ENCODE measurements around the gene HEG1. TPM values are rescaled to one million over a fixed set of nuclear protein-coding genes. Genes with fewer than 3 reads are reported as not detected.

The HEG1 gene
- total RNA-seq, 1 donor from 2014 or later: 69.6 TPM

DNA sequence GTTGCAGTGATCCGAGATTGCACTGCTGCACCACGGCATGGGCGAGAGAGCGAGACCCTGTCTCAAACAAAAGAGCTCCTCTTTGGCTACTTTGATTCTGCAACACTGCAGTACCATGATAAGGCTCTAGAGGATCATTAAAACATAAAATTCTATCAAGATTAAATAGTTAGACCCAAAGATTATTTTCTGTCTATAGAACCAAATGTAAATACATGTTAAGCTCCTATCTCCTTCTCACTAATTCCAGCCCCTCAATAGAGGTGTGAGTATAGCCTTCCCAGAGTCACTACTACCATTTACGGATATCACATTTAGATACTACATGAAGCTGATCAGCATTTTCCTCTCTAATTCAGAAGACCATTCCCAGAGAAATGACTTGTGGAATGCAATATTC, 116.9 kb downstream of the HEG1 start:
- Mint-ChIP-seq H3K27me3 (ENCODE audit: low read depth) (no peaks in the 10 kb centered on the region), H3K4me1 (ENCODE audit: low read depth) (no peaks in the 10 kb centered on the region), H3K9me3 (ENCODE audit: low read depth) (peaks cover 4% of the 10 kb centered on the region), H3K4me3 (ENCODE audit: unreplicated experiment) (no peak overlapping the region), H3K27ac (ENCODE audit: unreplicated experiment) (no peak overlapping the region), H3K36me3 (ENCODE audit: low read depth) (no peaks in the 10 kb centered on the region)
- TF ChIP-seq, protein P1, sequence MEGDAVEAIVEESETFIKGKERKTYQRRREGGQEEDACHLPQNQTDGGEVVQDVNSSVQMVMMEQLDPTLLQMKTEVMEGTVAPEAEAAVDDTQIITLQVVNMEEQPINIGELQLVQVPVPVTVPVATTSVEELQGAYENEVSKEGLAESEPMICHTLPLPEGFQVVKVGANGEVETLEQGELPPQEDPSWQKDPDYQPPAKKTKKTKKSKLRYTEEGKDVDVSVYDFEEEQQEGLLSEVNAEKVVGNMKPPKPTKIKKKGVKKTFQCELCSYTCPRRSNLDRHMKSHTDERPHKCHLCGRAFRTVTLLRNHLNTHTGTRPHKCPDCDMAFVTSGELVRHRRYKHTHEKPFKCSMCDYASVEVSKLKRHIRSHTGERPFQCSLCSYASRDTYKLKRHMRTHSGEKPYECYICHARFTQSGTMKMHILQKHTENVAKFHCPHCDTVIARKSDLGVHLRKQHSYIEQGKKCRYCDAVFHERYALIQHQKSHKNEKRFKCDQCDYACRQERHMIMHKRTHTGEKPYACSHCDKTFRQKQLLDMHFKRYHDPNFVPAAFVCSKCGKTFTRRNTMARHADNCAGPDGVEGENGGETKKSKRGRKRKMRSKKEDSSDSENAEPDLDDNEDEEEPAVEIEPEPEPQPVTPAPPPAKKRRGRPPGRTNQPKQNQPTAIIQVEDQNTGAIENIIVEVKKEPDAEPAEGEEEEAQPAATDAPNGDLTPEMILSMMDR (IDR thresholded peaks at IDR 0.05): peak; percentile 12
- no peak for DNase-seq (ENCODE audit: low spot score)

GRCh38 chr3:124937049-124937448, 118.7 kb downstream of the HEG1 start:
- Mint-ChIP-seq H3K27me3 (ENCODE audit: low read depth) (no peaks in the 10 kb centered on the region), H3K4me1 (ENCODE audit: low read depth) (no peaks in the 10 kb centered on the region), H3K27ac (ENCODE audit: unreplicated experiment) (no peak overlapping the region), H3K4me3 (ENCODE audit: unreplicated experiment) (no peak overlapping the region), H3K36me3 (ENCODE audit: low read depth) (no peaks in the 10 kb centered on the region), H3K9me3 (ENCODE audit: low read depth) (peaks cover 4% of the 10 kb centered on the region)
- no peak for DNase-seq (ENCODE audit: low spot score)
- TF ChIP-seq, protein P1 (IDR thresholded peaks at IDR 0.05): no peak

DNA sequence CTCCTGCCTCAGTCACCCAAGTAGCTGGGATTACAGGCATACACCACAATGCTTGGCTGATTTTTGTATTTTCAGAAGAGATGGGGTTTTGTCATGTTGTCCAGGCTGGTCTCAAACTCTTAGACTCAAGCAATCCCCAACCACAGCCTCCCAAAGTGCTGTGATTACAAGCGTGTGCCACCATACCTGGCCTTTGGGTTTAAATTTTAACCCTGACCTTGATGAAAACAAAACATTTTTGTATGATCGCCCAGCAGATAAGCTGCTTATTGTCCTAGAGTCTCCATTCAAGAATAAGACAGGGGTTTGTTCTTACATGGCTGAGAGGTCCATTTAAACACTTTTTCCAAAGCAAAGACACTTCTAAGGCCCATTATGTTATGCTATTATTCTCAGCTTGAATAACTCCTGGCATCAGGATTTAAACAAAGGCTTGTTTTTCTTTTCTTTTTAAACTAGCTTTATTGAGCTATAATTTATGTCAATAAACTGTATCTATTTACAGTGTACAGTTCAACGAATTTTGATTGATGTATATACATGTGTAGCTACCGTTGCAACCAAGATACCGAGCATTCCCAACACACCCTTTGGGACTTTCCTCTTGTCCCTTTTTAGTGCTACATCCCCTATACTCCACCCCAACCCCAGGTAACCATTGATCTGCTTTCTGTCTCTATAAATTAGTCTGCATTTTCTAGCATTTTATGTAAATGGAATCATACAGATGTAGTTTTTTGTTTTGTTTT, 119.8 kb downstream of the HEG1 start:
- peaks cover 4% of the 10 kb centered on the region for H3K9me3 Mint-ChIP-seq (ENCODE audit: low read depth)
- no peak overlapping the region for H3K27ac Mint-ChIP-seq (ENCODE audit: unreplicated experiment)
- no peaks in the 10 kb centered on the region for H3K27me3 Mint-ChIP-seq (ENCODE audit: low read depth)
- DNase-seq (ENCODE audit: low spot score): no peak
- TF ChIP-seq, protein P1 (IDR thresholded peaks at IDR 0.05): no peak
- no peaks in the 10 kb centered on the region for H3K36me3 Mint-ChIP-seq (ENCODE audit: low read depth)
- no peaks in the 10 kb centered on the region for H3K4me1 Mint-ChIP-seq (ENCODE audit: low read depth)
- H3K4me3 Mint-ChIP-seq (ENCODE audit: unreplicated experiment): no peak overlapping the region

- TF ChIP-seq, protein P1 (IDR thresholded peaks at IDR 0.05): no peak
- no peak overlapping the region for H3K4me3 Mint-ChIP-seq (ENCODE audit: unreplicated experiment)
- DNase-seq (ENCODE audit: low spot score): no peak
- no peaks in the 10 kb centered on the region for H3K36me3 Mint-ChIP-seq (ENCODE audit: low read depth)
- peaks cover 4% of the 10 kb centered on the region for H3K9me3 Mint-ChIP-seq (ENCODE audit: low read depth)
- H3K27ac Mint-ChIP-seq (ENCODE audit: unreplicated experiment): no peak overlapping the region
- no peaks in the 10 kb centered on the region for H3K27me3 Mint-ChIP-seq (ENCODE audit: low read depth)
- no peaks in the 10 kb centered on the region for H3K4me1 Mint-ChIP-seq (ENCODE audit: low read depth)
Measured at GRCh38 chr3:124935264-124935663, 120.5 kb downstream of the HEG1 start.

GRCh38 chr3:124934577-124934976, 121.2 kb downstream of the HEG1 start, which contains the start of gene MUC13:
Gene MUC13 (minus strand): TSS chr3:124934751. CDS start chr3:124934712, 39 bp downstream.
- H3K27me3 Mint-ChIP-seq (ENCODE audit: low read depth): no peaks in the 10 kb centered on the region
- peaks cover 4% of the 10 kb centered on the region for H3K9me3 Mint-ChIP-seq (ENCODE audit: low read depth)
- H3K4me3 Mint-ChIP-seq (ENCODE audit: unreplicated experiment): no peak within 1 kb of the TSS
- no peak within 1 kb of the TSS for H3K27ac Mint-ChIP-seq (ENCODE audit: unreplicated experiment)
- no peak for DNase-seq (ENCODE audit: low spot score)
- no peaks in the 10 kb centered on the region for H3K36me3 Mint-ChIP-seq (ENCODE audit: low read depth)
- TF ChIP-seq, protein P1 (IDR thresholded peaks at IDR 0.05): no peak
- no peaks in the 10 kb centered on the region for H3K4me1 Mint-ChIP-seq (ENCODE audit: low read depth)
